HCT116 (cell line): ENCODE results near the gene BPIFB4. TPM values are rescaled to one million over a fixed set of nuclear protein-coding genes. Genes with fewer than 3 reads are reported as not detected.

Experiments
- ATAC-seq: fragments of 200-7000 bp; cut with Tn5 transposase; 2 replicates; pipeline ENCODE4 v1.9.1; 2020; ENCODE audit warnings: mild to moderate bottlenecking, moderate library complexity
- BruUV-seq: library from RNA; stranded (reverse); fragments of 400-500 nt; replicated peaks from 2 replicates; lab custom pipeline; 2021; lab: Mats Ljungman, UMichigan
- CTCF ChIA-PET: fragments of 300-600 bp; sonication (Branson Sonifier 250); formaldehyde crosslinking; loops from one replicate; lab custom pipeline; 2021; ENCODE audit warnings: antibody characterized with exemption; lab: Charles Lee
- POLR2A ChIA-PET: fragments of 300-600, 350-600 bp; sonication (Branson Sonifier 250); formaldehyde crosslinking; loops from one replicate; lab custom pipeline; 2021; ENCODE audit warnings: antibody characterized with exemption; lab: Charles Lee
- RAD21 ChIA-PET, 2 experiments: fragments of 300-600 bp; sonication (Branson Sonifier 250); formaldehyde crosslinking; loops; one replicate each; lab custom pipeline; 2023; ENCODE audit warnings: low total read pairs in 2 of 2; ENCODE audit not compliant: uncharacterized antibody in 2 of 2, unreplicated experiment in 2 of 2, low non-redundant PET in 1 of 2; lab: Charles Lee
- DNase-seq: peaks from one replicate; pipeline ENCODE4 v3.0.0-alpha.2; 2010; ENCODE audit warnings: low read depth, low spot score
- H2AFZ ChIP-seq: fragments of 200-600 bp; shearing (Covaris generic), sonication (generic); 2 replicates; pipeline ENCODE4 v1.6.1; 2017; ENCODE audit warnings: low read depth, mixed run types, mixed read lengths, antibody characterized with exemption, low read length; ENCODE audit not compliant: poor library complexity, severe bottlenecking
- H3K27ac ChIP-seq: 2 replicates; pipeline ENCODE4 v1.5.1; 2012; ENCODE audit warnings: low read depth, low read length
- H3K27me3 ChIP-seq: fragments of 200-600 bp; sonication (generic); 2 replicates; pipeline ENCODE4 v1.6.1; 2016; ENCODE audit warnings: mixed run types, low read length, mixed read lengths; ENCODE audit not compliant: insufficient read depth
- H3K36me3 ChIP-seq, 2 experiments: fragments of 200-500 bp in 1 of 2; fragments of 200-600 bp in 1 of 2; sonication (Bioruptor generic) in 1 of 2; sonication (generic) in 1 of 2; 2 replicates each; pipeline versions ENCODE4 v1.5.1 to v1.6.1; 2014 to 2016; ENCODE audit warnings: low read length in 2 of 2, inconsistent platforms in 1 of 2, mixed read lengths in 1 of 2, mixed run types in 1 of 2; ENCODE audit not compliant: insufficient read depth in 2 of 2, control insufficient read depth in 1 of 2
- H3K4me1 ChIP-seq, 2 experiments: fragments of 200-600 bp in 1 of 2; sonication (generic) in 1 of 2; 2 replicates each; pipeline versions ENCODE4 v1.5.1 to v1.6.1; 2012 to 2017; ENCODE audit warnings: low read length in 2 of 2, inconsistent platforms in 1 of 2, mild to moderate bottlenecking in 1 of 2, mixed read lengths in 1 of 2, mixed run types in 1 of 2, moderate library complexity in 1 of 2; ENCODE audit not compliant: insufficient read depth in 2 of 2, control insufficient read depth in 1 of 2
- H3K4me2 ChIP-seq: fragments of 200-600 bp; sonication (generic); 2 replicates; pipeline ENCODE4 v1.6.1; 2017; ENCODE audit warnings: mixed run types, low read length, mixed read lengths
- H3K4me3 ChIP-seq, 2 experiments: fragments of 200-600 bp in 1 of 2; sonication (generic) in 1 of 2; replicated peaks in 1 of 2; 2 replicates each; pipeline ENCODE4 v1.5.1; 2011 to 2016; ENCODE audit warnings: low read length in 2 of 2, control low read depth in 1 of 2, low read depth in 1 of 2, mild to moderate bottlenecking in 1 of 2, mixed read lengths in 1 of 2, mixed run types in 1 of 2
- H3K79me2 ChIP-seq: fragments of 200-600 bp; sonication (generic); 2 replicates; pipeline ENCODE4 v1.6.1; 2017; ENCODE audit warnings: mild to moderate bottlenecking, mixed run types, low read length, moderate library complexity, mixed read lengths; ENCODE audit not compliant: insufficient read depth
- H3K9ac ChIP-seq: fragments of 200-600 bp; sonication (generic); 2 replicates; pipeline ENCODE4 v1.6.1; 2016; ENCODE audit warnings: low read length, mixed read lengths
- H3K9me2 ChIP-seq: fragments of 200-600 bp; sonication (generic), shearing (Covaris generic); 2 replicates; pipeline ENCODE4 v1.6.1; 2017; ENCODE audit warnings: mixed run types, mild to moderate bottlenecking, moderate library complexity; ENCODE audit not compliant: insufficient read depth
- H3K9me3 ChIP-seq, 2 experiments: fragments of 200-500 bp in 1 of 2; fragments of 200-600 bp in 1 of 2; sonication (Bioruptor generic) in 1 of 2; sonication (generic) in 1 of 2; 2 replicates each; pipeline ENCODE4 v1.6.1; 2014 to 2017; ENCODE audit warnings: low read length in 2 of 2, mixed read lengths in 2 of 2, inconsistent platforms in 1 of 2, low read depth in 1 of 2, mild to moderate bottlenecking in 1 of 2, mixed run types in 1 of 2, moderate library complexity in 1 of 2; ENCODE audit not compliant: control insufficient read depth in 1 of 2, insufficient read depth in 1 of 2
- H4K20me1 ChIP-seq: fragments of 200-600 bp; sonication (generic), shearing (Covaris generic); 2 replicates; pipeline ENCODE4 v1.6.1; 2017; ENCODE audit warnings: mixed run types, mild to moderate bottlenecking, moderate library complexity; ENCODE audit not compliant: insufficient read depth
- ATF3 ChIP-seq: IDR thresholded peaks from 2 replicates; pipeline ENCODE4 v1.6.1; 2012
- EGR1 ChIP-seq: IDR thresholded peaks from 2 replicates; pipeline ENCODE4 v1.6.1; 2012; ENCODE audit warnings: low read depth
- ELF1 ChIP-seq: IDR thresholded peaks from 2 replicates; pipeline ENCODE4 v1.6.1; 2012; ENCODE audit warnings: low read depth, borderline replicate concordance
- EZH2phosphoT487 ChIP-seq: fragments of 200-600 bp; IDR thresholded peaks from 2 replicates; pipeline ENCODE4 v1.6.1; 2018; ENCODE audit warnings: antibody characterized with exemption, borderline replicate concordance
- POLR2A ChIP-seq: IDR thresholded peaks from 2 replicates; pipeline ENCODE4 v1.7.0; 2011; ENCODE audit warnings: borderline replicate concordance; ENCODE audit not compliant: insufficient read depth, insufficient read length; ENCODE audit errors: extremely low read depth
- POLR2AphosphoS5 ChIP-seq: IDR thresholded peaks from 2 replicates; pipeline ENCODE4 v1.6.1; 2011; ENCODE audit warnings: mild to moderate bottlenecking, low read depth, low read length, moderate library complexity
- SIN3A ChIP-seq: IDR thresholded peaks from 2 replicates; pipeline ENCODE4 v1.6.1; 2012; ENCODE audit warnings: low read depth
- SRF ChIP-seq: IDR thresholded peaks from 2 replicates; pipeline ENCODE4 v1.6.1; 2012; ENCODE audit warnings: low read depth
- ZBTB33 ChIP-seq: IDR thresholded peaks from 2 replicates; pipeline ENCODE4 v1.6.1; 2011; ENCODE audit warnings: mild to moderate bottlenecking, low read length, moderate library complexity; ENCODE audit not compliant: insufficient replicate concordance; ENCODE audit errors: extremely low read depth
- intact Hi-C: fragments of 100-400 bp; cut with micrococcal nuclease; formaldehyde crosslinking; loops from 2 replicates; pipeline ENCODE4 v1.10.0; 2022
- total RNA-seq: library from RNA; stranded (reverse); gene quantifications from one replicate; pipeline ENCODE4 v1.2.1, GENCODE V29; 2021; ENCODE audit not compliant: unreplicated experiment

Gene BPIFB4
- total RNA-seq, 1 experiment from 2014 or later, result not detected

GRCh38 chr20:33112547-33113386, 33.3 kb downstream of the BPIFB4 start:
- Histone ChIP-seq H3K9ac (no peak overlapping the region), H3K27me3 (no peaks in the 10 kb centered on the region), H3K4me3 (no peak overlapping the region), H3K4me1 (no peaks in the 10 kb centered on the region), H3K27ac (no peak overlapping the region), H3K9me3 (no peaks in the 10 kb centered on the region), H4K20me1 (no peaks in the 10 kb centered on the region), H3K9me2 (no peaks in the 10 kb centered on the region), H3K4me2 (no peak overlapping the region), H3K79me2 (no peaks in the 10 kb centered on the region), H3K36me3 (no peaks in the 10 kb centered on the region), H2AFZ (no peak overlapping the region)
- no peak for TF ChIP-seq EGR1
- TF ChIP-seq ELF1, result no peak
- TF ChIP-seq ATF3, result no peak
- TF ChIP-seq SIN3A, result no peak
- no peak for TF ChIP-seq SRF
- no peak for TF ChIP-seq POLR2AphosphoS5
- TF ChIP-seq EZH2phosphoT487, result no peak
- TF ChIP-seq ZBTB33, result no peak
- no peak for TF ChIP-seq POLR2A
- RAD21 ChIA-PET, result no interaction called here
- POLR2A ChIA-PET, result no interaction called here
- CTCF ChIA-PET, result no interaction called here
- DNase-seq (no peak), ATAC-seq (no peak)
- no TSS peak for BruUV-seq
- intact Hi-C loops, result no loop called here
